Endothelial cell of umbilical vein (primary cell): Measurements from ENCODE around the gene ACTR10. TPM values are rescaled to one million over a fixed set of nuclear protein-coding genes. Genes with fewer than 3 reads are reported as not detected.

Experiments
- BruUV-seq: library from RNA; stranded (reverse); fragments of 400-500 nt; replicated peaks from 2 replicates; lab custom pipeline; 2021; lab: Mats Ljungman, UMichigan
- CTCF ChIA-PET: fragments of 300-600, 350-600 bp; sonication (Branson Sonifier 250); formaldehyde crosslinking; loops from one replicate; lab custom pipeline; 2021; ENCODE audit warnings: antibody characterized with exemption, inconsistent platforms; lab: Charles Lee
- POLR2A ChIA-PET: fragments of 300-600, 350-600 bp; sonication (Branson Sonifier 250); formaldehyde crosslinking; loops from one replicate; lab custom pipeline; 2021; ENCODE audit warnings: antibody characterized with exemption, inconsistent platforms; lab: Charles Lee
- DNase-seq: peaks from one replicate; pipeline ENCODE4 v3.0.0-alpha.2; 2011; ENCODE audit warnings: low read depth, low spot score
- FAIRE-seq: peaks from 2 replicates; lab custom pipeline; 2011; peaks lifted over from hg19 to GRCh38; lab: Jason Lieb, UNC
- H2AFZ ChIP-seq: 2 replicates; pipeline ENCODE4 v1.6.0; 2012; ENCODE audit warnings: low read depth, low read length, control low read depth, inconsistent platforms
- H3K27ac ChIP-seq: 2 replicates; pipeline ENCODE4 v1.5.1; 2011; ENCODE audit warnings: low read depth, mild to moderate bottlenecking, control low read depth, low read length, moderate library complexity; ENCODE audit not compliant: insufficient read depth
- H3K27me3 ChIP-seq, 2 experiments: 2 replicates each; pipeline versions ENCODE4 v1.6.0 to v1.6.1; 2011; ENCODE audit warnings: low read length in 2 of 2, mixed read lengths in 1 of 2; ENCODE audit not compliant: control insufficient read depth in 2 of 2, insufficient read depth in 2 of 2
- H3K36me3 ChIP-seq, 2 experiments: 2 replicates in 1 of 2; 3 replicates in 1 of 2; pipeline ENCODE4 v1.5.1; 2011; ENCODE audit warnings: low read length in 2 of 2, mild to moderate bottlenecking in 1 of 2, moderate library complexity in 1 of 2; ENCODE audit not compliant: control insufficient read depth in 2 of 2, insufficient read depth in 2 of 2; ENCODE audit errors: extremely low read depth in 1 of 2
- H3K4me1 ChIP-seq: 3 replicates; pipeline ENCODE4 v1.5.1; 2011; ENCODE audit warnings: mild to moderate bottlenecking, low read length; ENCODE audit not compliant: control insufficient read depth, insufficient read depth; ENCODE audit errors: extremely low read depth
- H3K4me2 ChIP-seq: 2 replicates; pipeline ENCODE4 v1.6.1; 2011; ENCODE audit warnings: low read length, control low read depth, mixed read lengths; ENCODE audit not compliant: insufficient read depth
- H3K4me3 ChIP-seq, 3 experiments: fragments of 200-600 bp in 1 of 3; sonication (generic), shearing (Covaris generic) in 1 of 3; replicated peaks in 1 of 3; 2 replicates each; pipeline ENCODE4 v1.5.1; 2011 to 2016; ENCODE audit warnings: control low read depth in 3 of 3, low read length in 3 of 3, mild to moderate bottlenecking in 2 of 3, inconsistent platforms in 1 of 3, low read depth in 1 of 3, moderate library complexity in 1 of 3; ENCODE audit not compliant: insufficient read depth in 1 of 3
- H3K79me2 ChIP-seq: 2 replicates; pipeline ENCODE4 v1.6.0; 2012; ENCODE audit warnings: low read length, inconsistent platforms; ENCODE audit not compliant: control insufficient read depth, insufficient read depth
- H3K9ac ChIP-seq: replicated peaks from 2 replicates; pipeline ENCODE3; 2011; ENCODE audit warnings: low read length, control low read depth; ENCODE audit not compliant: insufficient read depth; ENCODE audit errors: extremely low read depth
- H3K9me1 ChIP-seq: replicated peaks from 3 replicates; pipeline ENCODE4 v1.6.0; 2011; ENCODE audit warnings: mild to moderate bottlenecking, low read length; ENCODE audit not compliant: control insufficient read depth, insufficient read depth; ENCODE audit errors: extremely low read depth
- H3K9me3 ChIP-seq: replicated peaks from 2 replicates; pipeline ENCODE4 v1.5.1; 2012; ENCODE audit warnings: low read length, inconsistent platforms; ENCODE audit not compliant: control insufficient read depth, insufficient read depth
- H4K20me1 ChIP-seq: replicated peaks from 2 replicates; pipeline ENCODE3; 2011; ENCODE audit warnings: mild to moderate bottlenecking, low read length; ENCODE audit not compliant: control insufficient read depth, insufficient read depth; ENCODE audit errors: extremely low read depth
- EZH2 ChIP-seq: IDR thresholded peaks from 2 replicates; pipeline ENCODE4 v1.6.1; 2012; ENCODE audit warnings: borderline replicate concordance, low read depth, mild to moderate bottlenecking, moderate library complexity, low read length, inconsistent platforms; ENCODE audit not compliant: severe bottlenecking
- FOS ChIP-seq: IDR thresholded peaks from 2 replicates; pipeline ENCODE4 v1.6.1; 2011; ENCODE audit warnings: mild to moderate bottlenecking, low read length, moderate library complexity, borderline replicate concordance; ENCODE audit not compliant: insufficient read depth
- GATA2 ChIP-seq: IDR thresholded peaks from 2 replicates; pipeline ENCODE4 v1.7.0; 2011; ENCODE audit warnings: low read depth, mild to moderate bottlenecking, moderate library complexity, mixed read lengths, low read length; ENCODE audit not compliant: insufficient read length, insufficient read depth
- JUN ChIP-seq: IDR thresholded peaks from 2 replicates; pipeline ENCODE4 v1.6.1; 2011; ENCODE audit warnings: borderline replicate concordance, low read depth; ENCODE audit not compliant: insufficient read length, insufficient read depth
- MYC ChIP-seq: IDR thresholded peaks from one replicate; pipeline ENCODE4 v1.6.1; 2011; ENCODE audit warnings: mild to moderate bottlenecking, low read depth, low read length
- POLR2A ChIP-seq: IDR thresholded peaks from 2 replicates; pipeline ENCODE4 v1.6.1; 2012; ENCODE audit warnings: low read depth, mild to moderate bottlenecking, control low read depth, low read length
- POLR2AphosphoS5 ChIP-seq: IDR thresholded peaks from 2 replicates; pipeline ENCODE4 v1.6.1; 2012; ENCODE audit warnings: low read depth, mild to moderate bottlenecking, control low read depth, low read length, moderate library complexity; ENCODE audit not compliant: insufficient read depth
- dilution Hi-C: fragments of 300-500 bp; cut with MboI; formaldehyde crosslinking; loops from one replicate; pipeline ENCODE4 v1.15.0; 2019; ENCODE audit warnings: low sequenced_read_pairs; ENCODE audit not compliant: extremely low pct_ligation_motif_present
- intact Hi-C: fragments of 100-400 bp; cut with micrococcal nuclease; formaldehyde crosslinking; loops from one replicate; pipeline ENCODE4 v1.10.0; 2022
- polyA plus RNA-seq, 4 experiments: library from polyadenylated mRNA; depleted of rRNA in 3 of 4; stranded (reverse) in 3 of 4; unstranded in 1 of 4; fragments of >200 nt; gene quantifications; 2 replicates each; pipeline versions ENCODE4 v1.2.1 to v1.2.3, GENCODE V29; 2011 to 2012; ENCODE audit warnings: missing spikeins in 1 of 4
- total RNA-seq: library from RNA; stranded (reverse); gene quantifications from 2 replicates; pipeline ENCODE4 v1.2.3, GENCODE V29; 2021
- TF ChIP-seq, protein P1 (sequence below), 2 donors: IDR thresholded peaks; 1 replicate in 1 of 2; 2 replicates in 1 of 2; pipeline ENCODE4 v1.5.1; 2011; ENCODE audit warnings: low read length in 2 of 2, mild to moderate bottlenecking in 2 of 2, moderate library complexity in 2 of 2, control low read depth in 1 of 2, inconsistent platforms in 1 of 2, low read depth in 1 of 2; ENCODE audit not compliant: insufficient read depth in 1 of 2; ENCODE audit errors: extremely low read depth in 1 of 2
- TF ChIP-seq, protein P2 (sequence below): IDR thresholded peaks from 2 replicates; pipeline ENCODE4 v1.6.1; 2011; ENCODE audit not compliant: insufficient read depth, insufficient read length

The ACTR10 gene
- total and polyA plus RNA-seq, 2 donors (not counting 3 experiments of a cell fraction or from before 2014, with no cell fraction given): 28.6 to 67.3 TPM

DNA sequence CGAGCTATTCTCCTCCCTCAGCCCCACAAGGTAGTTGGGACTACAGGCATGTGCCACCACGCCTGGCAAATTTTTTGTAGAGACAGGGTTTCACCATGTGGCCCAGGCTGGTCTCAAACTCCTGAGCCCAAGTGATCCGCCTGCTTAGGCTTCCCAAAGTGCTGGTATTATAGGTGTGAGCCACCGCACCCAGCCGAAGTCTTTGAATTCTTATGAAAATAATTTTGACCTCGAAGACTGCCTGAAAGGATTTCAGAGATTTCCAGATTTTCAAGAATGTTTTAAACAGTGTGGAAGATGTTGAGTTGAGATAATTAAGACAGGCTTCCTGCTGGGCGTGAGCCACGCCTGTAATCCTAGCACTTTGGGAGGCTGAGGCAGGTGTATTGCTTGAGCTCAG, 49.7 kb downstream of the ACTR10 start:
- no peak for DNase-seq
- no peaks in the 10 kb centered on the region for H3K9me1 ChIP-seq
- TF ChIP-seq POLR2A (no peak), EZH2 (no peak), MYC (no peak), POLR2AphosphoS5 (no peak), GATA2 (no peak), JUN (no peak), FOS (no peak)
- TF ChIP-seq, protein P1, sequence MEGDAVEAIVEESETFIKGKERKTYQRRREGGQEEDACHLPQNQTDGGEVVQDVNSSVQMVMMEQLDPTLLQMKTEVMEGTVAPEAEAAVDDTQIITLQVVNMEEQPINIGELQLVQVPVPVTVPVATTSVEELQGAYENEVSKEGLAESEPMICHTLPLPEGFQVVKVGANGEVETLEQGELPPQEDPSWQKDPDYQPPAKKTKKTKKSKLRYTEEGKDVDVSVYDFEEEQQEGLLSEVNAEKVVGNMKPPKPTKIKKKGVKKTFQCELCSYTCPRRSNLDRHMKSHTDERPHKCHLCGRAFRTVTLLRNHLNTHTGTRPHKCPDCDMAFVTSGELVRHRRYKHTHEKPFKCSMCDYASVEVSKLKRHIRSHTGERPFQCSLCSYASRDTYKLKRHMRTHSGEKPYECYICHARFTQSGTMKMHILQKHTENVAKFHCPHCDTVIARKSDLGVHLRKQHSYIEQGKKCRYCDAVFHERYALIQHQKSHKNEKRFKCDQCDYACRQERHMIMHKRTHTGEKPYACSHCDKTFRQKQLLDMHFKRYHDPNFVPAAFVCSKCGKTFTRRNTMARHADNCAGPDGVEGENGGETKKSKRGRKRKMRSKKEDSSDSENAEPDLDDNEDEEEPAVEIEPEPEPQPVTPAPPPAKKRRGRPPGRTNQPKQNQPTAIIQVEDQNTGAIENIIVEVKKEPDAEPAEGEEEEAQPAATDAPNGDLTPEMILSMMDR (IDR thresholded peaks at IDR 0.05; ENCODE audit: extremely low read depth in 1 of 2, insufficient read depth in 1 of 2, low read depth in 1 of 2, low read length in 2 of 2): no peak
- TF ChIP-seq, protein P2, sequence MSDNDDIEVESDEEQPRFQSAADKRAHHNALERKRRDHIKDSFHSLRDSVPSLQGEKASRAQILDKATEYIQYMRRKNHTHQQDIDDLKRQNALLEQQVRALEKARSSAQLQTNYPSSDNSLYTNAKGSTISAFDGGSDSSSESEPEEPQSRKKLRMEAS: no peak
- peaks cover 12% of the 10 kb centered on the region for H3K4me1 ChIP-seq
- FAIRE-seq: no peak
- H3K9ac ChIP-seq: no peak overlapping the region
- CTCF ChIA-PET: no interaction called here
- H3K4me2 ChIP-seq: no peak overlapping the region
- no peak overlapping the region for H2AFZ ChIP-seq
- H3K4me3 ChIP-seq: no peak overlapping the region
- no peaks in the 10 kb centered on the region for H3K27me3 ChIP-seq
- intact Hi-C loops: no loop called here
- H3K36me3 ChIP-seq: peaks cover 8 to 11% of the 10 kb centered on the region in 2 experiments
- H3K9me3 ChIP-seq: no peaks in the 10 kb centered on the region
- H3K27ac ChIP-seq: no peak overlapping the region
- no TSS peak for BruUV-seq
- no peaks in the 10 kb centered on the region for H4K20me1 ChIP-seq
- peaks cover 84% of the 10 kb centered on the region for H3K79me2 ChIP-seq
- dilution Hi-C loops: no loop called here
- POLR2A ChIA-PET: no interaction called here
